HepG2 (cell line): ENCODE measurements around the gene EIF4E1B. TPM values are rescaled to one million over a fixed set of nuclear protein-coding genes. Genes with fewer than 3 reads are reported as not detected.

Experiments used
- ATF1 ChIP-seq: IDR thresholded peaks from 2 replicates; pipeline ENCODE4 v1.6.1; 2016; ENCODE audit warnings: mild to moderate bottlenecking, control low read depth
- ATRX ChIP-seq: sonication (generic); formaldehyde crosslinking; IDR thresholded peaks from 2 replicates; pipeline ENCODE4 v1.4.0; 2020; ENCODE audit warnings: missing genetic modification reagents, borderline replicate concordance
- ETV6 ChIP-seq: sonication (generic); formaldehyde crosslinking; conservative IDR thresholded peaks from 2 replicates; pipeline ENCODE4 v1.4.0; 2020; ENCODE audit warnings: missing genetic modification reagents
- HES4 ChIP-seq: sonication (generic); formaldehyde crosslinking; IDR thresholded peaks from 2 replicates; pipeline ENCODE4 v1.9.0; 2021; ENCODE audit warnings: mild to moderate bottlenecking, missing genetic modification reagents, borderline replicate concordance
- LCORL ChIP-seq, 2 experiments: fragments of 450-650 bp in 1 of 2; sonication (generic) in 1 of 2; formaldehyde crosslinking in 1 of 2; IDR thresholded peaks; 2 replicates each; pipeline versions ENCODE4 v1.5.0 to v1.6.1; 2017 to 2020; ENCODE audit warnings: antibody characterized with exemption in 1 of 2, missing genetic modification reagents in 1 of 2
- MIER3 ChIP-seq: IDR thresholded peaks from 2 replicates; pipeline ENCODE4 v1.6.1; 2016; ENCODE audit warnings: missing compliant biosample characterization, borderline replicate concordance
- U2AF2 ChIP-seq: fragments of 200-400 bp; formaldehyde crosslinking; IDR thresholded peaks from 2 replicates; pipeline ENCODE4 v1.6.1; 2017; ENCODE audit warnings: low read depth, mild to moderate bottlenecking, low read length
- ZNF629 ChIP-seq: sonication (generic); formaldehyde crosslinking; conservative IDR thresholded peaks from 2 replicates; pipeline ENCODE4 v1.5.0; 2020; ENCODE audit warnings: missing genetic modification reagents
- ZNF841 ChIP-seq: sonication (generic); formaldehyde crosslinking; IDR thresholded peaks from 2 replicates; pipeline ENCODE4 v1.8.1; 2023; ENCODE audit warnings: missing genetic modification reagents, borderline replicate concordance
- ZNF850 ChIP-seq: sonication (generic); formaldehyde crosslinking; conservative IDR thresholded peaks from 2 replicates; pipeline ENCODE4 v1.9.0; 2021; ENCODE audit warnings: mild to moderate bottlenecking, missing genetic modification reagents
- ZSCAN30 ChIP-seq: sonication (generic); formaldehyde crosslinking; IDR thresholded peaks from 2 replicates; pipeline ENCODE4 v1.5.0; 2020; ENCODE audit warnings: mild to moderate bottlenecking, missing genetic modification reagents
- polyA plus RNA-seq, 8 experiments: library from polyadenylated mRNA; depleted of rRNA in 3 of 8; stranded (reverse) in 7 of 8; unstranded in 1 of 8; fragments of >200 nt; fragmentation: Illumina TruSeq in 4 of 8; extraction: Trizol in 4 of 8; gene quantifications; 2 replicates each; pipeline versions ENCODE4 v1.2.1 to v1.2.3, GENCODE V29; 2011 to 2016; ENCODE audit warnings: low read depth in 4 of 8, missing spikeins in 1 of 8, mixed read lengths in 1 of 8; ENCODE audit not compliant: insufficient read depth in 1 of 8
- total RNA-seq, 5 experiments: library from RNA; depleted of rRNA; stranded (reverse); fragments of >200 nt; fragmentation: Illumina TruSeq; extraction: Trizol; gene quantifications; 2 replicates each; pipeline ENCODE4 v1.2.3, GENCODE V29; 2016; ENCODE audit warnings: low read depth in 1 of 5
- TF ChIP-seq, protein P1 (sequence below), 2 experiments: sonication (generic) in 1 of 2; formaldehyde crosslinking in 1 of 2; IDR thresholded peaks; 2 replicates each; pipeline versions ENCODE4 v1.5.1 to v1.6.1; 2011 to 2020; ENCODE audit warnings: borderline replicate concordance in 1 of 2, low read depth in 1 of 2, low read length in 1 of 2, mild to moderate bottlenecking in 1 of 2, missing genetic modification reagents in 1 of 2, moderate library complexity in 1 of 2
- TF ChIP-seq, protein P2 (sequence below): sonication (generic); formaldehyde crosslinking; IDR thresholded peaks from 2 replicates; pipeline ENCODE4 v1.4.0; 2020; ENCODE audit warnings: mild to moderate bottlenecking, missing genetic modification reagents
- TF ChIP-seq, protein P3 (sequence below): IDR thresholded peaks from 2 replicates; pipeline ENCODE4 v1.4.0; 2020; ENCODE audit warnings: mild to moderate bottlenecking, missing genetic modification reagents

The EIF4E1B gene
- total and polyA plus RNA-seq, 2 of the 13 experiments (the other 11 are each of a cell fraction or from before 2014, with no cell fraction given) = not detected

DNA sequence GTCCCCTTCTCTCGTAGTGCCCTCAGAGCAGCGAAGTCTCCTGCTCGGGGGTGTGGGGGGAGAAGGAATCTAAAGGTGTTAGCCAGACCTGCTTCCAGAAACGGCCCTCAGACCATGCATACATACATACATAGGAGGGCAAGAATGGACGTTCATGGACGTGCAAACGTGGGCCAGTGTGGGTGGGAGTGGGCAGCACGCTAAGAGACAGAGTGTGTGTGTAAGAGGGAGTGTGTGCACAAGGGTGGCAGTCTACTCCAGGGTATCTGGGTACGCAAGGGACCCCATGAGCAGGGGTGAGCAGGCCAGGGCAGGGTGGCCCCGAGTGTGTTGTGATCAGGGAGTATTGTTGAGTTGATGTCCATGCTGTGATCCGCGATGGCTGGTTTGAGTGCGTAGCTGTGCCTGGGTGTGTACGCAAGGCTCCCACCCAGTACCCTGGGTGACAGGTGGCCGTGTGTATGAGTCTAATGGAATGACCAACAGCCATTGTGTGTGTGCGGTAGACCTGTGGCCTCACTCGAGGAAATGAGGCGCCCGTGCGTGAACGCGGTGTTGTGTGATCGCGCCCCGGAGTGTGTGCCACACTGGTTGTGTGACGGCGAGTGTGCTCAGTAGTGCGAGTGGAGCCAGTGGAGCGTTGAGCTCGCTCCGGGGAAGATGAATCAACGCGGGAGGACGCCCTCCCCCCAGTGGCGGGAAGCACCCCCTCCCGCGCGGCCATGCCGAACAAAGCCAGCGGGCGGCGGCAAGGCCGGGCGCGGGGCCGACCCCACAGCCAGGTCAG is 21.3 kb upstream of the EIF4E1B start (continued):
- TF ChIP-seq, protein P1, sequence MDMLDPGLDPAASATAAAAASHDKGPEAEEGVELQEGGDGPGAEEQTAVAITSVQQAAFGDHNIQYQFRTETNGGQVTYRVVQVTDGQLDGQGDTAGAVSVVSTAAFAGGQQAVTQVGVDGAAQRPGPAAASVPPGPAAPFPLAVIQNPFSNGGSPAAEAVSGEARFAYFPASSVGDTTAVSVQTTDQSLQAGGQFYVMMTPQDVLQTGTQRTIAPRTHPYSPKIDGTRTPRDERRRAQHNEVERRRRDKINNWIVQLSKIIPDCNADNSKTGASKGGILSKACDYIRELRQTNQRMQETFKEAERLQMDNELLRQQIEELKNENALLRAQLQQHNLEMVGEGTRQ (IDR thresholded peaks at IDR 0.05; ENCODE audit: low read depth, low read length) = no peak
- TF ChIP-seq, protein P1 (CRISPR knock-in tag; IDR thresholded peaks at IDR 0.05; ENCODE audit: borderline replicate concordance) = no peak
- TF ChIP-seq ZNF629 (peak; percentile 52), HES4 (no peak), ZNF841 (CRISPR knock-in tag) (no peak), ATRX (no peak), ATF1 (CRISPR knock-in tag) (no peak), U2AF2 (no peak), LCORL (IDR thresholded peaks at IDR 0.05) (no peak), LCORL (CRISPR knock-in tag; IDR thresholded peaks at IDR 0.05) (no peak), ETV6 (CRISPR knock-in tag) (no peak), ZSCAN30 (CRISPR knock-in tag) (no peak), ZNF850 (CRISPR knock-in tag) (no peak), MIER3 (CRISPR knock-in tag) (no peak)
- TF ChIP-seq, protein P2, sequence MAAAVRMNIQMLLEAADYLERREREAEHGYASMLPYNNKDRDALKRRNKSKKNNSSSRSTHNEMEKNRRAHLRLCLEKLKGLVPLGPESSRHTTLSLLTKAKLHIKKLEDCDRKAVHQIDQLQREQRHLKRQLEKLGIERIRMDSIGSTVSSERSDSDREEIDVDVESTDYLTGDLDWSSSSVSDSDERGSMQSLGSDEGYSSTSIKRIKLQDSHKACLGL (CRISPR knock-in tag) = no peak
- TF ChIP-seq, protein P3, sequence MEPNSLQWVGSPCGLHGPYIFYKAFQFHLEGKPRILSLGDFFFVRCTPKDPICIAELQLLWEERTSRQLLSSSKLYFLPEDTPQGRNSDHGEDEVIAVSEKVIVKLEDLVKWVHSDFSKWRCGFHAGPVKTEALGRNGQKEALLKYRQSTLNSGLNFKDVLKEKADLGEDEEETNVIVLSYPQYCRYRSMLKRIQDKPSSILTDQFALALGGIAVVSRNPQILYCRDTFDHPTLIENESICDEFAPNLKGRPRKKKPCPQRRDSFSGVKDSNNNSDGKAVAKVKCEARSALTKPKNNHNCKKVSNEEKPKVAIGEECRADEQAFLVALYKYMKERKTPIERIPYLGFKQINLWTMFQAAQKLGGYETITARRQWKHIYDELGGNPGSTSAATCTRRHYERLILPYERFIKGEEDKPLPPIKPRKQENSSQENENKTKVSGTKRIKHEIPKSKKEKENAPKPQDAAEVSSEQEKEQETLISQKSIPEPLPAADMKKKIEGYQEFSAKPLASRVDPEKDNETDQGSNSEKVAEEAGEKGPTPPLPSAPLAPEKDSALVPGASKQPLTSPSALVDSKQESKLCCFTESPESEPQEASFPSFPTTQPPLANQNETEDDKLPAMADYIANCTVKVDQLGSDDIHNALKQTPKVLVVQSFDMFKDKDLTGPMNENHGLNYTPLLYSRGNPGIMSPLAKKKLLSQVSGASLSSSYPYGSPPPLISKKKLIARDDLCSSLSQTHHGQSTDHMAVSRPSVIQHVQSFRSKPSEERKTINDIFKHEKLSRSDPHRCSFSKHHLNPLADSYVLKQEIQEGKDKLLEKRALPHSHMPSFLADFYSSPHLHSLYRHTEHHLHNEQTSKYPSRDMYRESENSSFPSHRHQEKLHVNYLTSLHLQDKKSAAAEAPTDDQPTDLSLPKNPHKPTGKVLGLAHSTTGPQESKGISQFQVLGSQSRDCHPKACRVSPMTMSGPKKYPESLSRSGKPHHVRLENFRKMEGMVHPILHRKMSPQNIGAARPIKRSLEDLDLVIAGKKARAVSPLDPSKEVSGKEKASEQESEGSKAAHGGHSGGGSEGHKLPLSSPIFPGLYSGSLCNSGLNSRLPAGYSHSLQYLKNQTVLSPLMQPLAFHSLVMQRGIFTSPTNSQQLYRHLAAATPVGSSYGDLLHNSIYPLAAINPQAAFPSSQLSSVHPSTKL (CRISPR knock-in tag) = no peak
